MM.1S (cell line): ENCODE results near the gene VPS18.
A peak's percentile ranks its signal among the peaks of the same experiment; 100 is the strongest.

Experiments used
- DNase-seq: peaks from one replicate; pipeline ENCODE4 v3.0.0-alpha.2; 2015
- H2AFZ ChIP-seq: fragments of 300-600 bp; sonication (generic); 2 replicates; pipeline ENCODE4 v1.6.0; 2016; ENCODE audit warnings: antibody characterized with exemption, low read length
- H3F3A ChIP-seq: fragments of 300-600 bp; sonication (generic); 2 replicates; pipeline ENCODE4 v1.6.1; 2016; ENCODE audit warnings: mild to moderate bottlenecking, antibody characterized with exemption, low read length, moderate library complexity, mixed read lengths; ENCODE audit not compliant: insufficient read depth
- H3K27ac ChIP-seq: fragments of 300-600 bp; sonication (generic); 2 replicates; pipeline ENCODE4 v1.5.1; 2016; ENCODE audit warnings: mild to moderate bottlenecking, low read length
- H3K27me3 ChIP-seq: fragments of 300-600 bp; sonication (generic); replicated peaks from 2 replicates; pipeline ENCODE4 v1.6.0; 2016; ENCODE audit warnings: low read length; ENCODE audit not compliant: insufficient read depth
- H3K36me3 ChIP-seq: fragments of 300-600 bp; sonication (generic); replicated peaks from 2 replicates; pipeline ENCODE4 v1.6.1; 2016; ENCODE audit warnings: mild to moderate bottlenecking, low read length, mixed read lengths; ENCODE audit not compliant: insufficient read depth
- H3K4me1 ChIP-seq: fragments of 300-600 bp; sonication (generic); 2 replicates; pipeline ENCODE4 v1.6.1; 2016; ENCODE audit warnings: low read length, mixed read lengths
- H3K4me2 ChIP-seq: fragments of 300-600 bp; sonication (generic); 2 replicates; pipeline ENCODE4 v1.6.0; 2016; ENCODE audit warnings: low read depth, low read length
- H3K4me3 ChIP-seq: fragments of 300-600 bp; sonication (generic); 2 replicates; pipeline ENCODE4 v1.5.1; 2016; ENCODE audit warnings: low read length, mixed read lengths
- H3K79me2 ChIP-seq: fragments of 300-600 bp; sonication (generic); 2 replicates; pipeline ENCODE4 v1.6.1; 2016; ENCODE audit warnings: mixed run types, low read length, mixed read lengths
- H3K9ac ChIP-seq: fragments of 300-600 bp; sonication (generic); 2 replicates; pipeline ENCODE4 v1.6.1; 2016; ENCODE audit warnings: low read length, mixed read lengths
- H3K9me2 ChIP-seq: fragments of 300-600 bp; sonication (generic); replicated peaks from 2 replicates; pipeline ENCODE4 v1.6.1; 2016; ENCODE audit warnings: mild to moderate bottlenecking, low read length, mixed read lengths; ENCODE audit not compliant: insufficient read depth
- H3K9me3 ChIP-seq: fragments of 300-600 bp; sonication (generic); replicated peaks from 2 replicates; pipeline ENCODE4 v1.6.1; 2016; ENCODE audit warnings: mild to moderate bottlenecking, low read length, mixed read lengths; ENCODE audit not compliant: insufficient read depth
- H4K20me1 ChIP-seq: fragments of 300-600 bp; sonication (generic); 2 replicates; pipeline ENCODE4 v1.6.1; 2016; ENCODE audit warnings: mild to moderate bottlenecking, low read length, moderate library complexity, mixed read lengths; ENCODE audit not compliant: insufficient read depth
- EZH2 ChIP-seq: fragments of 300-600 bp; sonication (generic); optimal IDR thresholded peaks from 2 replicates; pipeline ENCODE3; 2017; ENCODE audit warnings: low read depth, mild to moderate bottlenecking, antibody characterized with exemption, low read length, mixed read lengths
- EZH2phosphoT487 ChIP-seq: fragments of 300-600 bp; sonication (generic); IDR thresholded peaks from 2 replicates; pipeline ENCODE4 v1.6.1; 2018; ENCODE audit warnings: antibody characterized with exemption, low read length
- TF ChIP-seq, protein P1 (sequence below): fragments of 300-600 bp; sonication (generic); IDR thresholded peaks from 2 replicates; pipeline ENCODE4 v1.5.1; 2016; ENCODE audit warnings: antibody characterized with exemption, low read length, mixed read lengths

VPS18 gene

DNA sequence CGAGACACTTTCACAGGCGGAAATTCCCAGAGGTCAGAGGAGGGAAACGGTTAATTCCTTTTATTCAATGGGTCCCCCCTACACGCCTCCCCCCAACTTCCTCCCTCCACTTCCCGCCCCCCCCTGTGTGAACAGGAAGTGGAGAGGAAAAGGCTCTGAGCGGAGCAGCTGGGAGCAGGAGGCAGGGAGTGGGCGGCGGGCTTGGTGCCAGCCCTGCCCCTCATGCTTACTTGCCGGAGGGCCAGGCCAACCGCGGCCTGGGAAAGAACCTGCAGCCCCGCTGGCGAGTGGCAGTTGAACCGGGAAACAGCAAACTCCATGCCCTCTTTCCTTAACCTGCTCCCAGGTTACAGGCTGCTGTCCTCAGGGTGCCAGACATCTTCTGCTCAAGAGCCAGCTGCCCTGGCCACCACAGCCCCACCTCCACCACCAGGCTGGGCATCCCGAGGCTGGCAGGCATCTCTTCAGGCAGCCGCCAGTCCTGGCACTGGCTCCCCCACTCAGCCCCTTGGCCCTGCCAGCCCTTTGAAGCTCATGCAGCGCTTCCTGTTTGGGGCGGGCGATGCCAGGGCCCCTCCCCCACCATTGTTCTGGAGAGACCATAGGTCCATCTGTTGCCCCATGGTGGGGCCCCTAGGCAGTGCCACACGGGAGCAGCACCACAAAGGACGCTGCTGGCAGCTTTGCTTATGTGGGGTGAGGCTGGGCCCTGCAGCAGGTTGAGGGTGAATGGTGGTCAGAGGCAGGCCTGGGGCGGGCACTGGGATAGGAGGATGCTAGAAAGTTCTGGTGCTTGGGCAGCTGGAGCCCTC, 12.9 kb downstream of the VPS18 start:
- Histone ChIP-seq H3K9ac (peak overlapping the region; percentile 67), H3K9me3 (no peaks in the 10 kb centered on the region), H3K4me2 (peak overlapping the region; percentile 100), H3F3A (peaks cover 18% of the 10 kb centered on the region), H3K27me3 (no peaks in the 10 kb centered on the region), H3K9me2 (no peaks in the 10 kb centered on the region), H3K79me2 (no peaks in the 10 kb centered on the region), H3K27ac (no peak overlapping the region), H3K4me3 (peak overlapping the region; percentile 76), H3K36me3 (no peaks in the 10 kb centered on the region), H2AFZ (peak overlapping the region; percentile 98), H3K4me1 (peaks cover 16% of the 10 kb centered on the region), H4K20me1 (no peaks in the 10 kb centered on the region)
- TF ChIP-seq EZH2phosphoT487 (no peak), EZH2 (no peak)
- TF ChIP-seq, protein P1, sequence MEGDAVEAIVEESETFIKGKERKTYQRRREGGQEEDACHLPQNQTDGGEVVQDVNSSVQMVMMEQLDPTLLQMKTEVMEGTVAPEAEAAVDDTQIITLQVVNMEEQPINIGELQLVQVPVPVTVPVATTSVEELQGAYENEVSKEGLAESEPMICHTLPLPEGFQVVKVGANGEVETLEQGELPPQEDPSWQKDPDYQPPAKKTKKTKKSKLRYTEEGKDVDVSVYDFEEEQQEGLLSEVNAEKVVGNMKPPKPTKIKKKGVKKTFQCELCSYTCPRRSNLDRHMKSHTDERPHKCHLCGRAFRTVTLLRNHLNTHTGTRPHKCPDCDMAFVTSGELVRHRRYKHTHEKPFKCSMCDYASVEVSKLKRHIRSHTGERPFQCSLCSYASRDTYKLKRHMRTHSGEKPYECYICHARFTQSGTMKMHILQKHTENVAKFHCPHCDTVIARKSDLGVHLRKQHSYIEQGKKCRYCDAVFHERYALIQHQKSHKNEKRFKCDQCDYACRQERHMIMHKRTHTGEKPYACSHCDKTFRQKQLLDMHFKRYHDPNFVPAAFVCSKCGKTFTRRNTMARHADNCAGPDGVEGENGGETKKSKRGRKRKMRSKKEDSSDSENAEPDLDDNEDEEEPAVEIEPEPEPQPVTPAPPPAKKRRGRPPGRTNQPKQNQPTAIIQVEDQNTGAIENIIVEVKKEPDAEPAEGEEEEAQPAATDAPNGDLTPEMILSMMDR: no peak
- no peak for DNase-seq

DNA sequence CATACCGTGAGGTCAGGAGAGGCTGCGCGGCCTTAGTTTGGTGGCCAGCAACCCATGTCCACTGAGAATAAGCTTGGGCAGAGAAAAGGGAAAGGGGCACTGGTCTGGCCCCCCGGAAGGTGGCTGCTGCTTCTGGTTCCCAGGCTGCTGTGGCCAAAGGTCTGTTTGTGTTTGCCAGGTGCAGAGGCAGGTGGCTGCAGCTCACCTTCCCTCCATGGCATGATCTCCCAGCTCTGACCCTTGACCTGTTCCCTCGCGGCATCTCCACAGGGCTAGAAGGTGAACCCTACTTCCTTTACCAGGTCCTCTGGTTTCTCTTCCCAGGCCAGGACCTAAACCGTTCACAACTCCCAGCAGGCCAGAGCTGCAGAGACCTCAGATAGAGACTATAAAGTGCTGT, 13.8 kb downstream of the VPS18 start:
- no peak for TF ChIP-seq EZH2phosphoT487
- TF ChIP-seq EZH2: no peak
- TF ChIP-seq, protein P1: no peak
- Histone ChIP-seq H3F3A (peaks cover 18% of the 10 kb centered on the region), H3K9me3 (no peaks in the 10 kb centered on the region), H3K36me3 (no peaks in the 10 kb centered on the region), H3K4me2 (no peak overlapping the region), H3K27me3 (no peaks in the 10 kb centered on the region), H3K9ac (no peak overlapping the region), H4K20me1 (no peaks in the 10 kb centered on the region), H3K27ac (no peak overlapping the region), H2AFZ (no peak overlapping the region), H3K9me2 (no peaks in the 10 kb centered on the region), H3K79me2 (no peaks in the 10 kb centered on the region), H3K4me3 (no peak overlapping the region), H3K4me1 (peaks cover 16% of the 10 kb centered on the region)
- no peak for DNase-seq

DNA sequence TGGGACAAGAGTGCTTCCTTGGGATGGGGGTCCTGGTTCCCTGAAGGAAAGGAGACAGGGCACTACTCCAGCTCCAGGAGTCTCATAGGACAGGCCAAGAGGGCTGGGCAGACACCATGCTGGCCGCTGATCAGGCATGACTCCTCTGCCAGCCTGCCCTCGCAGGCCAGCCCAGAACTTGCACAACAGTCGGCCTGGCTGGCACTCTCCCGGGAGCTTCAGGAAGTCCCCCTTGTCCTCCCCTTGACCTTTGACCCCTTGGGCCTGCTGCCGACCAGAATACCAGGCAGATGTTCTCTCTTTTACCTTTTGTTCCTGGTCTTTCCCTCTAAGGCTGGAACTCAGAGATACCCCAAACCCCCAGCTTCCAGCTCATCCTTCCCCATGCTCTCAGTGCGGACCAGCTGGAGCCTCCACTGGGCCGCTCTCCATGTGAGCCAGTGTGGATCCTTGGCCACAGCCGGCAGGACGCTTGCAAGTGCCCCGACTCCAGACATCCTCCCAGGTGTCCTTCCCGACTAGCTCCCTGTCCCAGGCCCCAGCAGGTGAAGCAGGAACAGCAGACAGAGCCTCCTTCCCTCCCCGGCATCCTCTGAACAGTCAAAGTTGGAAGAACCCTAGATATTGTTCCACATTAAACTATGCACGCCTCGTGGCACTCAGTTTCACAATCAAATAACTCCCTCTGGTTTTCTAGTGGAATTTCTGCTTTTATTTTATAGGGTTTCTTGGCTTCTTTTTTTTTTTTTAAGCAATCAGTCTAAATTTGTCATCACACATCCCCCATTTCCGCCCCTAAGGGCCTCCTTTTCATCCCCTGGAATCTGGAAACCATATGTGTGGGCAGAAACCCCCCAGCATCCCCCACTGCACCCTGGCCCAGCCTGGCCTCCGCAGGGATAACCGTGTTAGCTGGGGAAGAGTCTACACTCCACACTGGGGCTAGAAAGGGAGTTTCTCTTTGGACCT, 15.7 kb downstream of the VPS18 start:
- H4K20me1 ChIP-seq: no peaks in the 10 kb centered on the region
- H3K27ac ChIP-seq: no peak overlapping the region
- TF ChIP-seq EZH2phosphoT487 (no peak), EZH2 (no peak)
- TF ChIP-seq, protein P1: no peak
- H3K4me2 ChIP-seq: no peak overlapping the region
- no peaks in the 10 kb centered on the region for H3K27me3 ChIP-seq
- H3F3A ChIP-seq: peaks cover 11% of the 10 kb centered on the region; the same call in 1 of the 2 replicates
- H3K4me3 ChIP-seq: no peak overlapping the region
- no peaks in the 10 kb centered on the region for H3K36me3 ChIP-seq
- no peak for DNase-seq
- H3K9me2 ChIP-seq: no peaks in the 10 kb centered on the region
- H2AFZ ChIP-seq: no peak overlapping the region
- peaks cover 16% of the 10 kb centered on the region for H3K4me1 ChIP-seq
- no peaks in the 10 kb centered on the region for H3K9me3 ChIP-seq
- H3K79me2 ChIP-seq: no peaks in the 10 kb centered on the region
- H3K9ac ChIP-seq: no peak overlapping the region
